ENCODE measurements around the gene TRHDE.

DNA sequence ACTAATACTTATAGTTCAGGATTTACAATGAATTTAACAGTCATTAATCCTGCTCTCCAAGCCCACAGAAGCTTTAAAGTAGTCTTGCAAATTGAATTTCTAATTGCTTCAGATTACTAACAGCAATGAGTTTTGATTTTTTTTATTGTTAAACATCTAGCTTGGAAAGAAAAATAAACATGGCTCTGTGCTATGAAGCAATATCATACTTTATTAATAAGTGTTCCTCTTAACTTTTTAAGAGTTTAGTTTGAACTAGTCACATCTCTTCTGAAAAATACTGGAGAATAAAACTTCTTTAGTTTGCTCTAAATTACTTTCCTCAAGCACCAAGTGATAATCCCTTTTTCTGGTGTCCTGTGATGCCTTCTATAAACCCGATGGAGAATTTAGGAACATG lies 250.2 kb downstream of the TRHDE start:
- TF ChIP-seq, protein P1, sequence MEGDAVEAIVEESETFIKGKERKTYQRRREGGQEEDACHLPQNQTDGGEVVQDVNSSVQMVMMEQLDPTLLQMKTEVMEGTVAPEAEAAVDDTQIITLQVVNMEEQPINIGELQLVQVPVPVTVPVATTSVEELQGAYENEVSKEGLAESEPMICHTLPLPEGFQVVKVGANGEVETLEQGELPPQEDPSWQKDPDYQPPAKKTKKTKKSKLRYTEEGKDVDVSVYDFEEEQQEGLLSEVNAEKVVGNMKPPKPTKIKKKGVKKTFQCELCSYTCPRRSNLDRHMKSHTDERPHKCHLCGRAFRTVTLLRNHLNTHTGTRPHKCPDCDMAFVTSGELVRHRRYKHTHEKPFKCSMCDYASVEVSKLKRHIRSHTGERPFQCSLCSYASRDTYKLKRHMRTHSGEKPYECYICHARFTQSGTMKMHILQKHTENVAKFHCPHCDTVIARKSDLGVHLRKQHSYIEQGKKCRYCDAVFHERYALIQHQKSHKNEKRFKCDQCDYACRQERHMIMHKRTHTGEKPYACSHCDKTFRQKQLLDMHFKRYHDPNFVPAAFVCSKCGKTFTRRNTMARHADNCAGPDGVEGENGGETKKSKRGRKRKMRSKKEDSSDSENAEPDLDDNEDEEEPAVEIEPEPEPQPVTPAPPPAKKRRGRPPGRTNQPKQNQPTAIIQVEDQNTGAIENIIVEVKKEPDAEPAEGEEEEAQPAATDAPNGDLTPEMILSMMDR (IDR thresholded peaks at IDR 0.05) = no peak
- TF ChIP-seq SIN3A (IDR thresholded peaks at IDR 0.05; ENCODE audit: borderline replicate concordance, insufficient read depth, low read depth, low read length) (no peak), POLR2AphosphoS5 (IDR thresholded peaks at IDR 0.05; ENCODE audit: low read depth, low read length) (no peak), REST (IDR thresholded peaks at IDR 0.05; ENCODE audit: insufficient read depth in 1 of 2, low read depth in 2 of 2, low read length in 1 of 2) (no peak)

All from Panc1 (cell line).